ENCODE data around the gene MCM8.

Gene MCM8

GRCh38 chr20:5923493-5923892 is 27.0 kb upstream of the MCM8 start:
- Histone ChIP-seq H3K9me3 (ENCODE audit: control insufficient read depth, low read length) (no peaks in the 10 kb centered on the region), H3K4me1 (ENCODE audit: control insufficient read depth, insufficient read depth, low read length) (no peaks in the 10 kb centered on the region), H3K27me3 (ENCODE audit: control insufficient read depth, insufficient read depth, low read length, poor library complexity, severe bottlenecking) (no peaks in the 10 kb centered on the region), H3K4me3 (ENCODE audit: insufficient read depth, low read depth, low read length) (no peak overlapping the region), H3K36me3 (ENCODE audit: control insufficient read depth, insufficient read depth, low read length) (no peaks in the 10 kb centered on the region), H3K27ac (ENCODE audit: insufficient read depth, low read depth, low read length, poor library complexity, severe bottlenecking) (no peak overlapping the region)
- WGBS, 2 experiments: 96 to 98% methylated on average over 5 of the region's 5 CpGs

DNA sequence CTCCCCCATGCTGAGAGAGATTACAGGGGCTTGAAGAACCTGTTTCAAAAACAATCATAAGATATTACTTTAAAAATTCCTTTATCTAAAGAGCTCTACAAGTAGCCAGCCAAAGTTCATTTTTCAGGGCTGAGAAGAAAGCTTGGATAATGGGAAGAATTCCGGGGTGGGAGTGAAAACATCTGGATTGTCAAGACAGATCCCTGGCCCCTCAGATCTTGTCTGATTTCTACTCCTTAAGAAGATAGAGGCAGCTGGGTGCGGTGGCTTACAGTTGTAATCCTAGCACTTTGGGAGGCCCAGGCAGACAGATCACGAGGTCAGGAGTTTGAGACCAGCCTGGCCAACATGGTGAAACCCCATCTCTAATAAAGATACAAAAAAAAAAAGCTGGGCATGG is 24.9 kb upstream of the MCM8 start:
- WGBS, 2 experiments: 87 to 88% methylated on average over 3 of the region's 3 CpGs
- Histone ChIP-seq H3K4me1 (ENCODE audit: control insufficient read depth, insufficient read depth, low read length) (no peaks in the 10 kb centered on the region), H3K27ac (ENCODE audit: insufficient read depth, low read depth, low read length, poor library complexity, severe bottlenecking) (no peak overlapping the region), H3K36me3 (ENCODE audit: control insufficient read depth, insufficient read depth, low read length) (no peaks in the 10 kb centered on the region), H3K27me3 (ENCODE audit: control insufficient read depth, insufficient read depth, low read length, poor library complexity, severe bottlenecking) (no peaks in the 10 kb centered on the region), H3K4me3 (ENCODE audit: insufficient read depth, low read depth, low read length) (no peak overlapping the region), H3K9me3 (ENCODE audit: control insufficient read depth, low read length) (no peaks in the 10 kb centered on the region)

DNA sequence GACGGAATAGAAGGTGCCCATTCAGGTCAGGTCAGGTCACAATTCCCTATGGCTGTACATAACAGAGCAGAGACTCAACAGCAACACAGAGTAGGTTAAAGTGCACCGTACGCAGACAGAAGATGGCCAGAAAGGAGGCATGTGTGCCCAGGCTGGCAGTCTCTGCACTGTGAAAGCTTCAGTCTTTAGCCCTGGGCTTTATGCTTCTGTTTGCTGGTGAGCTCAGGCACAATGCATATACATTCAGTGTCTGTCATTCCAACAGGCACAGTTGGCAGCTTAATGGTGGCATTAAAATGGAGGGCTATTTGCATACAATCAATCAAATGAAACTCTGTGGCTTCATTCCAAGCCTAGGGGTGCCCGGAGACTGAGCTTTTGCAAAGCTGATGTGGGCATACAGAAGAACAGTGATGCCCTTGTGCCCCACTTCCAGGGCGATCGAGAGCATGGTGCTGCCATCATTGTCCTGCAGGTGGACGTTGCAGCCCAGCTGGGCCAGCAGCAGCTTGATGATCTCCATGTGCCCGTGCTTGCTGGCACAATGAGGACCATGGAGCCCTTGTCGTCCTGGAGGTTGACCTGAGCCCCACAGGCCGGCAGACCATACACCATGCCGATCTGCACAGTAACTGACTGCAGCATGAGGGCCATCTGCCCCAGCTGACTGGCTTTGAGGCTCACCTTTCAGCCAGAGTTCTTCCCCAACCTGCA is 22.5 kb upstream of the MCM8 start:
- Histone ChIP-seq H3K27ac (ENCODE audit: insufficient read depth, low read depth, low read length, poor library complexity, severe bottlenecking) (no peak overlapping the region), H3K9me3 (ENCODE audit: control insufficient read depth, low read length) (no peaks in the 10 kb centered on the region), H3K4me1 (ENCODE audit: control insufficient read depth, insufficient read depth, low read length) (no peaks in the 10 kb centered on the region), H3K4me3 (ENCODE audit: insufficient read depth, low read depth, low read length) (no peak overlapping the region), H3K36me3 (ENCODE audit: control insufficient read depth, insufficient read depth, low read length) (no peaks in the 10 kb centered on the region), H3K27me3 (ENCODE audit: control insufficient read depth, insufficient read depth, low read length, poor library complexity, severe bottlenecking) (no peaks in the 10 kb centered on the region)
- WGBS, 2 experiments: 89 to 91% methylated on average over 11 of the region's 11 CpGs

GRCh38 chr20:5928836-5929715 is 21.4 kb upstream of the MCM8 start:
- Histone ChIP-seq H3K27ac (ENCODE audit: insufficient read depth, low read depth, low read length, poor library complexity, severe bottlenecking) (no peak overlapping the region), H3K36me3 (ENCODE audit: control insufficient read depth, insufficient read depth, low read length) (no peaks in the 10 kb centered on the region), H3K9me3 (ENCODE audit: control insufficient read depth, low read length) (no peaks in the 10 kb centered on the region), H3K4me1 (ENCODE audit: control insufficient read depth, insufficient read depth, low read length) (no peaks in the 10 kb centered on the region), H3K27me3 (ENCODE audit: control insufficient read depth, insufficient read depth, low read length, poor library complexity, severe bottlenecking) (no peaks in the 10 kb centered on the region), H3K4me3 (ENCODE audit: insufficient read depth, low read depth, low read length) (no peak overlapping the region)
- WGBS, 2 experiments: 90 to 94% methylated on average over 8 of the region's 8 CpGs

DNA sequence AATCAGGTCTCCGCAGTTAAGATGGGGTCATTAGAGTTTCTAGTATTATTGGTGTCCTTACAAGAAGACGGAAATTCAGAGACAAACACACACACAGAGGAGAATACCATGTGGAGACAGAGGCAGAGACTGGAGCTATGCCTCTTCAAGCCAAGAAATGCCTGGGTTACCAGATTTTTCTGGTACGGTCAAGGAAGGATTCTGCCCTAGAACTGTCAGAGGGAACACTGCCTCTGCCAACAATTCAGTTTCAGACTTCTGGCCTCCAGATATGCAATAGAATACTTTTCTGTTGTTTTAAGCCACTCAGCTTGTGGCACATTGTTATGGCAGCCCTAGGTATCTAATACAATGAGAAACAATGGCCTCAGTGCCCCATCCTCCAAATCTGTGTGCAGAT is 19.0 kb upstream of the MCM8 start:
- no peaks in the 10 kb centered on the region for H3K4me1 ChIP-seq (ENCODE audit: control insufficient read depth, insufficient read depth, low read length)
- H3K36me3 ChIP-seq (ENCODE audit: control insufficient read depth, insufficient read depth, low read length): no peaks in the 10 kb centered on the region
- H3K27me3 ChIP-seq (ENCODE audit: control insufficient read depth, insufficient read depth, low read length, poor library complexity, severe bottlenecking): no peaks in the 10 kb centered on the region
- no peaks in the 10 kb centered on the region for H3K9me3 ChIP-seq (ENCODE audit: control insufficient read depth, low read length)
- no peak overlapping the region for H3K4me3 ChIP-seq (ENCODE audit: insufficient read depth, low read depth, low read length)
- no peak overlapping the region for H3K27ac ChIP-seq (ENCODE audit: insufficient read depth, low read depth, low read length, poor library complexity, severe bottlenecking)
- WGBS, 2 experiments: 96 to 100% methylated on average over 3 of the region's 3 CpGs

GRCh38 chr20:5932796-5933195 is 17.7 kb upstream of the MCM8 start:
- Histone ChIP-seq H3K27me3 (ENCODE audit: control insufficient read depth, insufficient read depth, low read length, poor library complexity, severe bottlenecking) (no peaks in the 10 kb centered on the region), H3K4me1 (ENCODE audit: control insufficient read depth, insufficient read depth, low read length) (no peaks in the 10 kb centered on the region), H3K36me3 (ENCODE audit: control insufficient read depth, insufficient read depth, low read length) (no peaks in the 10 kb centered on the region), H3K27ac (ENCODE audit: insufficient read depth, low read depth, low read length, poor library complexity, severe bottlenecking) (no peak overlapping the region), H3K4me3 (ENCODE audit: insufficient read depth, low read depth, low read length) (no peak overlapping the region), H3K9me3 (ENCODE audit: control insufficient read depth, low read length) (no peaks in the 10 kb centered on the region)
- WGBS, 2 experiments: 90 to 91% methylated on average over 3 of the region's 3 CpGs

DNA sequence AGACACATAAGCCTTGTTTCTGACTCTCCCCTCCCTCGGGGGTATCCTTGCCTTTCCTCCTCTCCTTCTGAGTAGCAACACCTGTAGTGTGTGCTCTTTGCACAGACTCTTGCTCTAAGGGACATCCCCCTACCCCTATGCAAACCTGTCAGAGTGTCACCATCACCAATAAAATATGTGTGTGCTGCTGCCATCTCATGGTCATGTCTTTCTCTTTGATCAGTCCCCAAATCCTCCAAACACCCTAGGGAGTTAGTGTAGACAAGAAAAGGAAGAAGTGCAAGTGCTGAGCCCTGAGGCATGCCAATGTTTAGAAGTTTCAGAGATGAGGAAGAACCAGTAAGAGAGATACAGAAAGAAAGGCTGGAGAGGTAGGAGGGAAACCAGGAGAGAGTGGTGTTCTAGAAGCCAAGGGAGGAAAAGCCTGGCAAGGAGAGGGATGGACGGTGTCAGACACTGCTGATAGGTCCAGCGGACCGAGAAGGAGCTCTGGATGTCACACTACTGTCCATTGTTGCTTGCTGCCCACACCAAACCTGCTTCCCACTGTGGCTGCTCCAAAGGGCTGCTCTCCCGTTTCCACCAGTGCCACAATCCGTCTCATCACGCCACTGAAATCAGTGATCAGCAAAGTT is 16.5 kb upstream of the MCM8 start:
- Histone ChIP-seq H3K27ac (ENCODE audit: insufficient read depth, low read depth, low read length, poor library complexity, severe bottlenecking) (no peak overlapping the region), H3K27me3 (ENCODE audit: control insufficient read depth, insufficient read depth, low read length, poor library complexity, severe bottlenecking) (no peaks in the 10 kb centered on the region), H3K4me1 (ENCODE audit: control insufficient read depth, insufficient read depth, low read length) (no peaks in the 10 kb centered on the region), H3K36me3 (ENCODE audit: control insufficient read depth, insufficient read depth, low read length) (no peaks in the 10 kb centered on the region), H3K9me3 (ENCODE audit: control insufficient read depth, low read length) (no peaks in the 10 kb centered on the region), H3K4me3 (ENCODE audit: insufficient read depth, low read depth, low read length) (no peak overlapping the region)
- 87 to 90% methylated on average over 7 of the region's 7 CpGs for WGBS, 2 experiments

DNA sequence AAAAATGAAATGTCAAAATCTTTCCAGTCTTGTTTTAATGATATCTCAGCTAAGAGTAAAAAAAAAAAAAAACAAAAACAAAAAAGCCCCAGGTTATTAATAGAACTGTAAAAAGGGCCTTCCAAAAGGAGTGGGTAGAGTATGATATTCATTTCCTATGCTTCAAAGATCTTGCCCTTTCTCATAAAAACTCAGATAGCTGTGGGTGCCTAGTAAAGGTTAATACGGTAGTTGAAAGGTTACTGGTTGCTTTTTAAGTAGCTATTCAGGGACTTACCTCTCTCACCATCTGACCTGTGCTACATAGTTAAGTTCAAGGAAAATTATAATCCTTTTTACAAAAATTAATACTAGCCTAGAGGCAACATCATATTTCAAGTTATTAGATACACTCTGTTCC is 15.1 kb upstream of the MCM8 start:
- 88% methylated on average over 1 of the region's 1 CpG; no CpG with 5 or more reads in 1 of the 2 experiments for WGBS, 2 experiments

DNA sequence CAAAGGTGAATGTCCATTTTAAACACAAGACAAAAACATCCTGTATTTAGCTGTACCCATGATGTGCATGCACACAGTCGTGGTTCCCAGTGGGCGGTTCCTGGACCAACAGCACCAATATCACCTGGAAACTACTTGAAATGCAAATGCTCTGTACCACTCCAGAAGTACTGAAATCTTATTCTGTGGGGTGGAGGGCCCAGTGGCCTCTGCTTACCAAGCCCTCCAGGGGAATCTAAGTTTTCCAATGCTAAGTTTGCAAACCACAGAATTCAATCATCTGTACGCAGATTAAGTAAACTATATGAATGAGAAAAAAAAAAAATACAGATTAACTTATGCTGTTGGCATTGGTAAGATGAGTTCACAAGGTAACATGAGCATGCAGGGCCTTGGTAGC is 14.2 kb upstream of the MCM8 start:
- H3K36me3 ChIP-seq (ENCODE audit: control insufficient read depth, insufficient read depth, low read length): peaks cover 12% of the 10 kb centered on the region
- H3K27me3 ChIP-seq (ENCODE audit: control insufficient read depth, insufficient read depth, low read length, poor library complexity, severe bottlenecking): no peaks in the 10 kb centered on the region
- no peak overlapping the region for H3K4me3 ChIP-seq (ENCODE audit: insufficient read depth, low read depth, low read length)
- H3K4me1 ChIP-seq (ENCODE audit: control insufficient read depth, insufficient read depth, low read length): no peaks in the 10 kb centered on the region
- 92 to 93% methylated on average over 2 to 3 of the region's 3 CpGs for WGBS, 2 experiments
- no peak overlapping the region for H3K27ac ChIP-seq (ENCODE audit: insufficient read depth, low read depth, low read length, poor library complexity, severe bottlenecking)
- H3K9me3 ChIP-seq (ENCODE audit: control insufficient read depth, low read length): no peaks in the 10 kb centered on the region

More for the DNA sequence above, 15.1 kb upstream of the MCM8 start:
- peaks cover 4% of the 10 kb centered on the region for H3K36me3 ChIP-seq (ENCODE audit: control insufficient read depth, insufficient read depth, low read length)
- H3K27ac ChIP-seq (ENCODE audit: insufficient read depth, low read depth, low read length, poor library complexity, severe bottlenecking): no peak overlapping the region
- H3K9me3 ChIP-seq (ENCODE audit: control insufficient read depth, low read length): no peaks in the 10 kb centered on the region
- H3K4me1 ChIP-seq (ENCODE audit: control insufficient read depth, insufficient read depth, low read length): no peaks in the 10 kb centered on the region
- no peak overlapping the region for H3K4me3 ChIP-seq (ENCODE audit: insufficient read depth, low read depth, low read length)
- H3K27me3 ChIP-seq (ENCODE audit: control insufficient read depth, insufficient read depth, low read length, poor library complexity, severe bottlenecking): no peaks in the 10 kb centered on the region

GRCh38 chr20:5938456-5939029 is 11.9 kb upstream of the MCM8 start:
- no peak overlapping the region for H3K27ac ChIP-seq (ENCODE audit: insufficient read depth, low read depth, low read length, poor library complexity, severe bottlenecking)
- no peaks in the 10 kb centered on the region for H3K27me3 ChIP-seq (ENCODE audit: control insufficient read depth, insufficient read depth, low read length, poor library complexity, severe bottlenecking)
- H3K4me1 ChIP-seq (ENCODE audit: control insufficient read depth, insufficient read depth, low read length): no peaks in the 10 kb centered on the region
- no peaks in the 10 kb centered on the region for H3K9me3 ChIP-seq (ENCODE audit: control insufficient read depth, low read length)
- peaks cover 29% of the 10 kb centered on the region for H3K36me3 ChIP-seq (ENCODE audit: control insufficient read depth, insufficient read depth, low read length)
- no peak overlapping the region for H3K4me3 ChIP-seq (ENCODE audit: insufficient read depth, low read depth, low read length)
- 86 to 90% methylated on average over 5 to 6 of the region's 6 CpGs for WGBS, 2 experiments
